H9 (cell line): ENCODE results near the gene THY1. TPM values are rescaled to one million over a fixed set of nuclear protein-coding genes. Genes with fewer than 3 reads are reported as not detected.

Experiments used
- DNase-seq: peaks from one replicate; pipeline ENCODE4 v3.0.0-alpha.2; 2017
- H2AFZ ChIP-seq: one replicate; pipeline ENCODE4 v1.6.1; 2013; ENCODE audit warnings: mild to moderate bottlenecking, low read length, control low read depth, moderate library complexity
- H2AK5ac ChIP-seq: 2 replicates; pipeline ENCODE4 v1.6.1; 2013; ENCODE audit warnings: low read length, control low read depth, mixed read lengths; ENCODE audit not compliant: insufficient read length
- H2BK120ac ChIP-seq: one replicate; pipeline ENCODE4 v1.6.1; 2013; ENCODE audit warnings: low read depth, mild to moderate bottlenecking, low read length, control low read depth, inconsistent platforms; ENCODE audit not compliant: poor library complexity, severe bottlenecking
- H2BK12ac ChIP-seq: 2 replicates; pipeline ENCODE4 v1.6.1; 2013; ENCODE audit warnings: low read length, control low read depth, mixed read lengths, low read depth; ENCODE audit not compliant: insufficient read length
- H2BK15ac ChIP-seq: 2 replicates; pipeline ENCODE4 v1.6.1; 2013; ENCODE audit warnings: low read depth, low read length, control low read depth
- H2BK20ac ChIP-seq: one replicate; pipeline ENCODE4 v1.6.1; 2013; ENCODE audit warnings: low read depth, mild to moderate bottlenecking, low read length, control low read depth, inconsistent platforms; ENCODE audit not compliant: poor library complexity, severe bottlenecking
- H2BK5ac ChIP-seq: 2 replicates; pipeline ENCODE4 v1.6.1; 2013; ENCODE audit warnings: low read length, control low read depth, mixed read lengths; ENCODE audit not compliant: insufficient read length
- H3K14ac ChIP-seq: 2 replicates; pipeline ENCODE4 v1.6.1; 2013; ENCODE audit warnings: low read length, control low read depth; ENCODE audit not compliant: insufficient read depth
- H3K18ac ChIP-seq: 2 replicates; pipeline ENCODE4 v1.6.1; 2013; ENCODE audit warnings: low read depth, mild to moderate bottlenecking, mixed read lengths, low read length, control low read depth; ENCODE audit not compliant: insufficient read length
- H3K23ac ChIP-seq: 2 replicates; pipeline ENCODE4 v1.6.1; 2013; ENCODE audit warnings: low read length, control low read depth, mixed read lengths, low read depth; ENCODE audit not compliant: insufficient read length
- H3K23me2 ChIP-seq: 2 replicates; pipeline ENCODE4 v1.6.1; 2013; ENCODE audit warnings: low read depth, mild to moderate bottlenecking, mixed read lengths, low read length, control low read depth; ENCODE audit not compliant: insufficient read length, poor library complexity, severe bottlenecking
- H3K27ac ChIP-seq: 2 replicates; pipeline ENCODE4 v1.5.1; 2013; ENCODE audit warnings: low read length, control low read depth, mixed read lengths, low read depth; ENCODE audit not compliant: insufficient read length
- H3K27me3 ChIP-seq: 2 replicates; pipeline ENCODE4 v1.6.1; 2013; ENCODE audit warnings: low read length, control low read depth, inconsistent platforms; ENCODE audit not compliant: insufficient read depth
- H3K4ac ChIP-seq: 2 replicates; pipeline ENCODE4 v1.6.1; 2013; ENCODE audit warnings: low read depth, mild to moderate bottlenecking, control low read depth, inconsistent platforms, low read length, moderate library complexity
- H3K4me1 ChIP-seq: 2 replicates; pipeline ENCODE4 v1.6.1; 2013; ENCODE audit warnings: low read length, control low read depth, inconsistent platforms; ENCODE audit not compliant: insufficient read depth
- H3K4me2 ChIP-seq: 2 replicates; pipeline ENCODE4 v1.6.1; 2013; ENCODE audit warnings: low read length, control low read depth, mixed read lengths; ENCODE audit not compliant: insufficient read length, insufficient read depth
- H3K56ac ChIP-seq: 2 replicates; pipeline ENCODE4 v1.6.1; 2013; ENCODE audit warnings: low read depth, mild to moderate bottlenecking, mixed read lengths, low read length, control low read depth; ENCODE audit not compliant: insufficient read length
- H3K79me1 ChIP-seq: 2 replicates; pipeline ENCODE4 v1.6.1; 2013; ENCODE audit warnings: low read depth, mild to moderate bottlenecking, moderate library complexity, low read length, control low read depth, inconsistent platforms; ENCODE audit not compliant: insufficient read depth, poor library complexity, severe bottlenecking
- H3K79me2 ChIP-seq: 2 replicates; pipeline ENCODE4 v1.6.1; 2013; ENCODE audit warnings: low read length, control low read depth, inconsistent platforms; ENCODE audit not compliant: insufficient read depth
- H3K9ac ChIP-seq: 2 replicates; pipeline ENCODE4 v1.6.1; 2013; ENCODE audit warnings: low read length, control low read depth, mixed read lengths; ENCODE audit not compliant: insufficient read length; ENCODE audit errors: extremely low read depth
- H3K9me3 ChIP-seq: one replicate; pipeline ENCODE4 v1.6.1; 2013; ENCODE audit warnings: low read depth, low read length, inconsistent platforms; ENCODE audit not compliant: control insufficient read depth
- H3T11ph ChIP-seq: one replicate; pipeline ENCODE4 v1.6.1; 2013; ENCODE audit warnings: mild to moderate bottlenecking, low read length, control low read depth, inconsistent platforms
- H4K20me1 ChIP-seq: one replicate; pipeline ENCODE4 v1.6.1; 2013; ENCODE audit not compliant: control insufficient read depth, insufficient read length, insufficient read depth
- H4K5ac ChIP-seq: 2 replicates; pipeline ENCODE4 v1.6.1; 2013; ENCODE audit warnings: low read depth, mild to moderate bottlenecking, mixed read lengths, low read length, control low read depth; ENCODE audit not compliant: insufficient read length
- H4K8ac ChIP-seq: replicated peaks from 2 replicates; pipeline ENCODE4 v1.6.1; 2013; ENCODE audit warnings: low read length, control low read depth, mixed read lengths, low read depth; ENCODE audit not compliant: insufficient read length
- H4K91ac ChIP-seq: 2 replicates; pipeline ENCODE4 v1.6.1; 2013; ENCODE audit warnings: low read depth, mild to moderate bottlenecking, moderate library complexity, mixed read lengths, low read length, control low read depth; ENCODE audit not compliant: insufficient read length
- H3K27ac Mint-ChIP-seq, 3 experiments: 2 replicates in 2 of 3; 3 replicates in 1 of 3; pipeline ENCODE4 v1.8.0; 2020 to 2021; ENCODE audit warnings: mixed read lengths in 3 of 3, mild to moderate bottlenecking in 1 of 3, moderate library complexity in 1 of 3
- H3K27me3 Mint-ChIP-seq: 2 replicates; pipeline ENCODE4 v1.8.0; 2021; ENCODE audit warnings: low read depth, mild to moderate bottlenecking, moderate library complexity, mixed read lengths
- H3K36me3 Mint-ChIP-seq, 3 experiments: 2 replicates in 2 of 3; 3 replicates in 1 of 3; pipeline ENCODE4 v1.8.0; 2020 to 2021; ENCODE audit warnings: low read depth in 3 of 3, mixed read lengths in 3 of 3; ENCODE audit not compliant: insufficient read depth in 1 of 3
- H3K4me1 Mint-ChIP-seq, 2 experiments: 2 replicates each; pipeline ENCODE4 v1.8.0; 2020; ENCODE audit warnings: mixed read lengths in 2 of 2
- H3K4me3 Mint-ChIP-seq, 2 experiments: 2 replicates in 1 of 2; 3 replicates in 1 of 2; pipeline ENCODE4 v1.8.0; 2020 to 2021; ENCODE audit warnings: mild to moderate bottlenecking in 2 of 2, mixed read lengths in 2 of 2, moderate library complexity in 1 of 2
- H3K9me3 Mint-ChIP-seq, 2 experiments: 2 replicates in 1 of 2; 3 replicates in 1 of 2; pipeline ENCODE4 v1.8.0; 2020; ENCODE audit warnings: mild to moderate bottlenecking in 2 of 2, mixed read lengths in 2 of 2, moderate library complexity in 1 of 2
- WGBS: extraction: QIAGEN DNeasy Blood & Tissue Kit; methylation state at CpG from one replicate; pipeline ENCODE4 v1.1.7; 2013; ENCODE audit warnings: missing lambda C conversion rate, low lambda C conversion rate, mixed read lengths; ENCODE audit not compliant: insufficient read length; ENCODE audit errors: extremely low coverage; 5-methylcytosine and 5-hydroxymethylcytosine counted together
- total RNA-seq: library from RNA; stranded (reverse); gene quantifications from 2 replicates; pipeline ENCODE4 v1.2.1, GENCODE V29; 2021
- TF ChIP-seq, protein P1 (sequence below): fragments of 200-600 bp; sonication (generic); conservative IDR thresholded peaks from 3 replicates; pipeline ENCODE4 v1.8.0; 2021; ENCODE audit warnings: antibody characterized with exemption, mild to moderate bottlenecking

Gene THY1
- total RNA-seq, 1 experiment from 2014 or later, result 176 TPM

DNA sequence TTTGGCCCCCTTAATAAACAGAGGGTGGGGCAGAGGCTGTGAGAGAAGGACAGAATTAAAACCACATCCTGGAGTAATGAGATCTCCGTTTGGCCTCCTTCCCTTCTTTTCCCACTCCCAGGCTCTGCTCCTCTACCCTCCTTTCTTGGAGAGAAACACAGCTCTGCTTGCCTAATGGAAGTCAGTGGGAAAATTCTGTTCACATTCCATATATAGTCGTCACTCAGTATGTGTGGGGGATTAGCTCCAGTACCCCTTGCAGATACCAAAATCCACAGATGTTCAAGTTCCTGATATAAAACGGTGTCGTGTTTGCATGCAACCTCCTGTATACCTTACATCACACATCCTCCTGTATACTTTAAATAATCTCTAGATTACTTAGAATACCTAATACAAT, 37.6 kb upstream of the THY1 start:
- Histone ChIP-seq H2BK5ac (no peak overlapping the region), H3K9ac (no peak overlapping the region), H2AFZ (no peak overlapping the region), H3K4me2 (no peak overlapping the region), H3K27me3 (no peaks in the 10 kb centered on the region), H3K23me2 (no peaks in the 10 kb centered on the region), H4K5ac (no peak overlapping the region), H4K91ac (no peak overlapping the region), H3K56ac (no peak overlapping the region), H2BK20ac (no peak overlapping the region), H3K4me1 (peaks cover 7% of the 10 kb centered on the region; the same call in 1 of the 2 replicates), H2BK120ac (peak overlapping the region; percentile 5), H2BK12ac (no peak overlapping the region), H3K27ac (no peak overlapping the region), H4K20me1 (no peaks in the 10 kb centered on the region), H3K79me2 (no peaks in the 10 kb centered on the region), H4K8ac (no peak overlapping the region), H3K4ac (no peak overlapping the region), H2AK5ac (no peak overlapping the region), H2BK15ac (no peak overlapping the region), H3K23ac (no peak overlapping the region), H3K18ac (no peak overlapping the region), H3K79me1 (no peaks in the 10 kb centered on the region), H3K9me3 (no peaks in the 10 kb centered on the region), H3T11ph (no peak overlapping the region), H3K14ac (no peak overlapping the region)
- no peaks in the 10 kb centered on the region for H3K36me3 Mint-ChIP-seq
- no peak for DNase-seq
- WGBS, result no CpG with 5 or more reads among the region's 4 CpGs
- H3K27me3 Mint-ChIP-seq, result peaks cover 2% of the 10 kb centered on the region
- no peaks in the 10 kb centered on the region for H3K9me3 Mint-ChIP-seq
- H3K4me3 Mint-ChIP-seq, result no peak overlapping the region
- no peak overlapping the region for H3K27ac Mint-ChIP-seq
- H3K4me1 Mint-ChIP-seq, result peaks cover 26 to 30% of the 10 kb centered on the region in 2 experiments
- TF ChIP-seq, protein P1, sequence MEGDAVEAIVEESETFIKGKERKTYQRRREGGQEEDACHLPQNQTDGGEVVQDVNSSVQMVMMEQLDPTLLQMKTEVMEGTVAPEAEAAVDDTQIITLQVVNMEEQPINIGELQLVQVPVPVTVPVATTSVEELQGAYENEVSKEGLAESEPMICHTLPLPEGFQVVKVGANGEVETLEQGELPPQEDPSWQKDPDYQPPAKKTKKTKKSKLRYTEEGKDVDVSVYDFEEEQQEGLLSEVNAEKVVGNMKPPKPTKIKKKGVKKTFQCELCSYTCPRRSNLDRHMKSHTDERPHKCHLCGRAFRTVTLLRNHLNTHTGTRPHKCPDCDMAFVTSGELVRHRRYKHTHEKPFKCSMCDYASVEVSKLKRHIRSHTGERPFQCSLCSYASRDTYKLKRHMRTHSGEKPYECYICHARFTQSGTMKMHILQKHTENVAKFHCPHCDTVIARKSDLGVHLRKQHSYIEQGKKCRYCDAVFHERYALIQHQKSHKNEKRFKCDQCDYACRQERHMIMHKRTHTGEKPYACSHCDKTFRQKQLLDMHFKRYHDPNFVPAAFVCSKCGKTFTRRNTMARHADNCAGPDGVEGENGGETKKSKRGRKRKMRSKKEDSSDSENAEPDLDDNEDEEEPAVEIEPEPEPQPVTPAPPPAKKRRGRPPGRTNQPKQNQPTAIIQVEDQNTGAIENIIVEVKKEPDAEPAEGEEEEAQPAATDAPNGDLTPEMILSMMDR, result no peak
